WI38 (cell line): ENCODE results near the gene THAP7.

Source experiments
- H3K4me3 ChIP-seq: 2 replicates; pipeline ENCODE4 v1.5.1; 2011; ENCODE audit warnings: low read depth, mild to moderate bottlenecking, control low read depth, low read length
- TF ChIP-seq, protein P1 (sequence below): IDR thresholded peaks from 2 replicates; pipeline ENCODE4 v1.5.1; 2012; ENCODE audit warnings: low read depth, mild to moderate bottlenecking, control low read depth, low read length

THAP7 gene

DNA sequence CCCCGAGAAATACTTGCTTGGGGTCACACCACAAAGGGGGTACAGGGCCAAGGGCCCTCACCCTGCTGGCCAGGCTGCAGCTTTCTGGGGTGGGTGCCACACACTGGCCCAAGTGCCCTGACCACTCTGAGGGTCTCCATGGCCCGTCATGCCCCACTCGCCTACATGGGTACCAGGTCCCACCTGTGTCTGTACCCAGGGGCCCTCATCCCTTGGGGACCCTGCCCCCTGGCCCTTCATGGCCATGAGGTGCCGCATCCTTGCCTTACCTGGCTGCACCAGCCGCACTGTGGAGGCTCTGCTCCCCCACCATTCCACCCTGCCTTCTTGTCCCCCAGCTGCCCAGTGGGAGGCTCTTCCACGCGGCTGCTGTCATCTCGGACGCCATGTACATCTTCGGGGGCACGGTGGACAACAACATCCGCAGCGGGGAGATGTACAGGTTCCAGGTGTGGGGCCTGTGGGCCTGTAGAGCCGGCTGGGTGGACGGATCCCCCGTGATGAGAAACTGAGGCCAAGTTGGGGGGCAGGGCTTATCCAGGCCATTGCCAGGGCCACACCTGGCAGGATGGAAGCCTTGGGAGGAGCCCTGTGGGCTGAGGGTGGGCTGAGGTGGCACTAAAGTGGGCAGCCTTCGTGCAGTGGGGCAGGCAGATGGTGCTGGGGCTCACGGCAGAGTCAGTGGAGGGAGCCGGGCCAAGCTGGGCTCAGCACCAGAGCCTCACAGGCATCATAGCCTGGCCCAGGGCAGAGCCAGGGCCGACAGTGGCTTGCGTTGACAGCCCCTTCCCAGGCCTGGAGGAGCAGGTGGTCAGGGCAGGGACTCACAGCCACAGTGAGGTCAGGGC lies 9.2 kb downstream of the THAP7 start:
- H3K4me3 ChIP-seq: no peak overlapping the region
- TF ChIP-seq, protein P1, sequence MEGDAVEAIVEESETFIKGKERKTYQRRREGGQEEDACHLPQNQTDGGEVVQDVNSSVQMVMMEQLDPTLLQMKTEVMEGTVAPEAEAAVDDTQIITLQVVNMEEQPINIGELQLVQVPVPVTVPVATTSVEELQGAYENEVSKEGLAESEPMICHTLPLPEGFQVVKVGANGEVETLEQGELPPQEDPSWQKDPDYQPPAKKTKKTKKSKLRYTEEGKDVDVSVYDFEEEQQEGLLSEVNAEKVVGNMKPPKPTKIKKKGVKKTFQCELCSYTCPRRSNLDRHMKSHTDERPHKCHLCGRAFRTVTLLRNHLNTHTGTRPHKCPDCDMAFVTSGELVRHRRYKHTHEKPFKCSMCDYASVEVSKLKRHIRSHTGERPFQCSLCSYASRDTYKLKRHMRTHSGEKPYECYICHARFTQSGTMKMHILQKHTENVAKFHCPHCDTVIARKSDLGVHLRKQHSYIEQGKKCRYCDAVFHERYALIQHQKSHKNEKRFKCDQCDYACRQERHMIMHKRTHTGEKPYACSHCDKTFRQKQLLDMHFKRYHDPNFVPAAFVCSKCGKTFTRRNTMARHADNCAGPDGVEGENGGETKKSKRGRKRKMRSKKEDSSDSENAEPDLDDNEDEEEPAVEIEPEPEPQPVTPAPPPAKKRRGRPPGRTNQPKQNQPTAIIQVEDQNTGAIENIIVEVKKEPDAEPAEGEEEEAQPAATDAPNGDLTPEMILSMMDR: no peak

DNA sequence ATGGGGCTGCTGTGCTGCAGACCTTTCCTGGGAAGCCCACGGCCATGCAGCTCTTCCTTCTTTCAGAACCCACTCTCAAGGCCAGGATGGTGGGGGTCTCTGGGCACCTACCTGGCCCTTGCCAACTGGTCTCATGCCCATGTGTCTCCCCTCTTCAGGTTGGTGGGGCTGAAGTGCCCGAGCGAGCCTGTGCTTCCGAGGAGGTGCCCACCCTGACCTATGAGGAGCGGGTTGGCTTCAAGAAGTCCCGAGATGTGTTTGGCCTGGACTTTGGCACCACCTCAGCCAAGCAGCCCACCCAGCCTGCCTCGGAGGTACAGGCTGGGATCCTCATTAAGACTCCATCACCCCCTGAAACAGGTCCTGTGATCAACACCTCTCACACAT lies 9.9 kb downstream of the THAP7 start:
- TF ChIP-seq, protein P1: no peak
- no peak overlapping the region for H3K4me3 ChIP-seq

DNA sequence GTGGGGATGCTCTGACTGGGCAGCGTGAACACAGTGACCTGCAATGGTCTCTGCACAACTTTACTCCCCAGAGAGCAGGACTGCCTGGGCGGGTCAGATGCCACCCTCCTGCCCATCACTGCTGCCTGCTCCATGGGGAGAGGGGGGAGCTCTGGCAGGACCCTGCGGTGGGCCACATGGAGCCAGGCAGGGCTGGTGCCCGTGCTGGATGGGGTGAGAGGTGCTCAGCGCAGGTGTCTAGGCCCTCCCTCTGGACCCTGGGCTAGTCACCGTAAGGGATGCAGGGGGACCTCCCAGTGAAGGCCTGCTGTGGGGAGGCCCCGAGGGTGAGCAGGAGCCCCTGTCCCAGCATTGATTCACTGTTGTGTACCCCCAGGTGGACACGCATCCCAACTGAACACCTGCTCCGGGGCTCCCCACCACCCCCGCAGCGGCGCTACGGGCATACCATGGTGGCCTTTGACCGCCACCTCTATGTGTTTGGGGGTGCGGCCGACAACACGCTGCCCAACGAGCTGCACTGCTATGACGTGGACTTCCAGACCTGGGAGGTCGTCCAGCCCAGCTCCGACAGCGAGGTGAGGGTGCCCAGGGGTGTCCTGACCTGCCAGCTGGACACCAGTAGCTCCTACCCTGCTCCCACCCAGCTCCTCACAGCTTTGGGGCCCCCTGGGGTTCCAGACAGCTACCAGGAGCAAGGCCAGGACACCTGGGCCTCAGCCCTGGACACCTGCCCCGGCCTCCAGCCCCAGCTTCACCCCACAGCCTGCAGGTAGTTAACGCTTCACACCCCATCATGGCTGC lies 10.5 kb downstream of the THAP7 start:
- TF ChIP-seq, protein P1: no peak
- no peak overlapping the region for H3K4me3 ChIP-seq

DNA sequence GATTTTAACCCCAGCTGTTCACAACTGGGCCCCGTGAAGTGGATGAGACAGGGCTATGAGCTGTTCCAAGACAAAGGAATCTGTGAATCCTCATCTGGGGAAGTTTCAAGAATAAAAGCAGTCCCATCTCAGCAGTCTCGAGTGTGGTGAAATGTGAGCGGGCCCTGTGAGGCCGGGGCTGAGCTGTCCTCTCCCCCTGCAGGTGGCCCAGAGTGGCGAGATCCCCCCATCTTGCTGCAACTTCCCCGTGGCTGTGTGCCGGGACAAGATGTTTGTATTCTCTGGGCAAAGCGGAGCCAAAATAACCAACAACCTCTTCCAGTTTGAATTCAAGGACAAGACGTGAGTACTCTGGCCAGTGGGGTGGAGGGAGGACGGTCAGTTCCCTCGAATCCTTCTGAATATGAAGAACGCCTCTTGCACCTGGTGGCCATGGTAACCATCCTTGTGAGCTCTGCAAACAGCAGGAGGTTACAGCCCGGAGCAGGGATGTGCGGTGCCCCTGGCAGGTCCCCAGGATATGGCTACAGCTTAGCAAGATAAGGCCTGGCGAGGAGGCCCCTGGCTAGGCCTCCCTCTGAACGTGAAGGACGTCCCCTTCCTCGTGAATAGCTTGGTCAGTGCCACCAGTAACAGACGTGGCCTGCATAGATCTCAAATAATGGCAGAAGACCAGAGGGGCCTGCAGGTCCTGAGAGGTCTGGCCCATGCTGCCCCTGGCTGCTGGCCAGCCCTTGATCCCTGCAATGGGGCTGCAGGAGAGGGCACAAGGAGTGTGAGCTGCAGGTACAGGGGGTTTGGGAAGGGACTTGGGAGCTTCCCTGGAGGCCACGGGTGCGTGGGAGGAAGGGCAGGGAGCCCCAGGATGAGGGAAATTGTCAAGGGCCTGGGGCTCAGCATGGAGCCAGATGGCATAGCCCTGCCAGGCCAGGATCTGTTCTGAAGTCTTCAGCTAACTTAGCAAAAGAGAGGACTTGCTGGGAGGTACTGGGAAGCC lies 11.4 kb downstream of the THAP7 start:
- TF ChIP-seq, protein P1: no peak
- H3K4me3 ChIP-seq: no peak overlapping the region

DNA sequence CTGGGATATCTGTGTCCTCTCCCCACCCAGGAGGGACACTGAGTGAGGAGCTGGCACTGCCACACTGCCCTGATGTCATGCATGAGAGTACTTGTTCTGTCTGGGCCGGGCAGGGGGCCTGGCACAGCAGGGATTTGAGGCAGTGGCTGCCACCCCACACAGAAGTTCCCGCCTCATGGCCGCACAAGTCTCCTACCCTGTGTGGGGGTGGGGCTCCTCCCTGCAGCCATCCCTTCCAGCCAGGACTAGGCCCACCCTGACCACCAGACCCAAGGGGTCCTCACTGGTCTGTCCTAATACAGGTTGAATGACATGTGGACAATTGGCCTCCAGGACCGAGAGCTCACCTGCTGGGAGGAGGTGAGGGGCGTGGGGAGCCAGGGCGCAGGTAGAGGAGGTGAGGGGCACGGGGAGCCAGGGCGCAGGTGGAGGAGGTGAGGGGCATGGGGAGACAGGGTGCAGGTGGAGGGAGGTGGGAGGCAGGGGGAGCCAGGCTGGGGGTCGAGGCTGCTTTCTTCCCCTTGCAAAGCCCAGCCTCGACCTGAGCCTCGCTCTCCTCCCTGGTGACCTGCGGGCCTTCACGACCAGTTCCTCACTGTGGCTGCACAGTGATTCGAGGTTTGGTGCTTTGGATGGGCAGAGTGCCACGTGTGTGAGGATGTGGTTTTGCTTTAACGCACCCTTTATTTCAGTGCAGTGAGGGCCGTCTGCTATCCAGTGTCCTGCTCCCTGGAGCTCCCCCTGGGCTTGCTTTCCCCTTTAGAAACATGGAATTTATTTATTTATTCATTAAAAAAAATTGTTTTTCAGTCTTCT lies 12.4 kb downstream of the THAP7 start:
- TF ChIP-seq, protein P1: no peak
- H3K4me3 ChIP-seq: no peak overlapping the region

DNA sequence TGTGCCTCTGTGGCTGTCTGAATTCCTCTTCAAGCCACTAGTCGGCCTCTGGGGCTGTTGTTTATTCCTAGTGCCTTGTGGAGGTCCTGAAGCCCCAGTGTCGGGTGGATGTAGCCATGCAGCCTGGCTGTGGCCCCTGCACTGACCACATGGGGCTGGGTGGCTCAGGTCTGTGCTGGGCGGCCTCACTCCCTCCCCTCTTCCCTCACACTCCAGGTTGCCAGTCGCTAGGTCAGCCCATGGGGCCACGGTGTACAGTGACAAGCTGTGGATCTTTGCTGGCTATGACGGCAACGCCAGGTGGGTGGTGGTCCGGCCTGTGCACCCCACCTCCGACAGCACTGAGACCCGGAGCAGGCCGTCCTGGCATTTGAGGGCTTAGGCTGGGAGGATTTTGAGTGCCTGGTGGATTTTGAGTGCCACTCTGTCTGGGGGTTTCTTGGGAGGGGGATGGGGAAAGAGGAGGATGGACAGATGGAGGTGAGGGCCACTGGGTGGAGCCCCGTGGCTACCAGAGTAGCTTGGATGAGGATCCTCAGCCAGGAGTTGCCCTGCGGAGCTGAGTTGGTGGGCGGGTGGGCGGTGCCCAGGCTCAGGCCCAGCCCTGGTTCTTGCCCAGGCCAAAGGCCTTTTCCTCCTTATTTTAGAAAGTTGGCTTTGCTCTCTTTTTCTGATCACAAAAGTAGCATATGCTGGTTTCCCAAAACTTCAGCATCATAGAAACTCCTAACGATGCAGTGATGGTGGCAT lies 13.2 kb downstream of the THAP7 start:
- no peak overlapping the region for H3K4me3 ChIP-seq
- TF ChIP-seq, protein P1: no peak
